H9 (cell line): ENCODE results near the gene AGK. TPM values are rescaled to one million over a fixed set of nuclear protein-coding genes. Genes with fewer than 3 reads are reported as not detected.

Source experiments
- DNase-seq: peaks from one replicate; pipeline ENCODE4 v3.0.0-alpha.2; 2017
- H2AFZ ChIP-seq: one replicate; pipeline ENCODE4 v1.6.1; 2013; ENCODE audit warnings: mild to moderate bottlenecking, low read length, control low read depth, moderate library complexity
- H2AK5ac ChIP-seq: 2 replicates; pipeline ENCODE4 v1.6.1; 2013; ENCODE audit warnings: low read length, control low read depth, mixed read lengths; ENCODE audit not compliant: insufficient read length
- H2BK120ac ChIP-seq: one replicate; pipeline ENCODE4 v1.6.1; 2013; ENCODE audit warnings: low read depth, mild to moderate bottlenecking, low read length, control low read depth, inconsistent platforms; ENCODE audit not compliant: poor library complexity, severe bottlenecking
- H2BK12ac ChIP-seq: 2 replicates; pipeline ENCODE4 v1.6.1; 2013; ENCODE audit warnings: low read length, control low read depth, mixed read lengths, low read depth; ENCODE audit not compliant: insufficient read length
- H2BK15ac ChIP-seq: 2 replicates; pipeline ENCODE4 v1.6.1; 2013; ENCODE audit warnings: low read depth, low read length, control low read depth
- H2BK20ac ChIP-seq: one replicate; pipeline ENCODE4 v1.6.1; 2013; ENCODE audit warnings: low read depth, mild to moderate bottlenecking, low read length, control low read depth, inconsistent platforms; ENCODE audit not compliant: poor library complexity, severe bottlenecking
- H2BK5ac ChIP-seq: 2 replicates; pipeline ENCODE4 v1.6.1; 2013; ENCODE audit warnings: low read length, control low read depth, mixed read lengths; ENCODE audit not compliant: insufficient read length
- H3K14ac ChIP-seq: 2 replicates; pipeline ENCODE4 v1.6.1; 2013; ENCODE audit warnings: low read length, control low read depth; ENCODE audit not compliant: insufficient read depth
- H3K18ac ChIP-seq: 2 replicates; pipeline ENCODE4 v1.6.1; 2013; ENCODE audit warnings: low read depth, mild to moderate bottlenecking, mixed read lengths, low read length, control low read depth; ENCODE audit not compliant: insufficient read length
- H3K23ac ChIP-seq: 2 replicates; pipeline ENCODE4 v1.6.1; 2013; ENCODE audit warnings: low read length, control low read depth, mixed read lengths, low read depth; ENCODE audit not compliant: insufficient read length
- H3K23me2 ChIP-seq: 2 replicates; pipeline ENCODE4 v1.6.1; 2013; ENCODE audit warnings: low read depth, mild to moderate bottlenecking, mixed read lengths, low read length, control low read depth; ENCODE audit not compliant: insufficient read length, poor library complexity, severe bottlenecking
- H3K27ac ChIP-seq: 2 replicates; pipeline ENCODE4 v1.5.1; 2013; ENCODE audit warnings: low read length, control low read depth, mixed read lengths, low read depth; ENCODE audit not compliant: insufficient read length
- H3K27me3 ChIP-seq: 2 replicates; pipeline ENCODE4 v1.6.1; 2013; ENCODE audit warnings: low read length, control low read depth, inconsistent platforms; ENCODE audit not compliant: insufficient read depth
- H3K4ac ChIP-seq: 2 replicates; pipeline ENCODE4 v1.6.1; 2013; ENCODE audit warnings: low read depth, mild to moderate bottlenecking, control low read depth, inconsistent platforms, low read length, moderate library complexity
- H3K4me1 ChIP-seq: 2 replicates; pipeline ENCODE4 v1.6.1; 2013; ENCODE audit warnings: low read length, control low read depth, inconsistent platforms; ENCODE audit not compliant: insufficient read depth
- H3K4me2 ChIP-seq: 2 replicates; pipeline ENCODE4 v1.6.1; 2013; ENCODE audit warnings: low read length, control low read depth, mixed read lengths; ENCODE audit not compliant: insufficient read length, insufficient read depth
- H3K56ac ChIP-seq: 2 replicates; pipeline ENCODE4 v1.6.1; 2013; ENCODE audit warnings: low read depth, mild to moderate bottlenecking, mixed read lengths, low read length, control low read depth; ENCODE audit not compliant: insufficient read length
- H3K79me1 ChIP-seq: 2 replicates; pipeline ENCODE4 v1.6.1; 2013; ENCODE audit warnings: low read depth, mild to moderate bottlenecking, moderate library complexity, low read length, control low read depth, inconsistent platforms; ENCODE audit not compliant: insufficient read depth, poor library complexity, severe bottlenecking
- H3K79me2 ChIP-seq: 2 replicates; pipeline ENCODE4 v1.6.1; 2013; ENCODE audit warnings: low read length, control low read depth, inconsistent platforms; ENCODE audit not compliant: insufficient read depth
- H3K9ac ChIP-seq: 2 replicates; pipeline ENCODE4 v1.6.1; 2013; ENCODE audit warnings: low read length, control low read depth, mixed read lengths; ENCODE audit not compliant: insufficient read length; ENCODE audit errors: extremely low read depth
- H3K9me3 ChIP-seq: one replicate; pipeline ENCODE4 v1.6.1; 2013; ENCODE audit warnings: low read depth, low read length, inconsistent platforms; ENCODE audit not compliant: control insufficient read depth
- H3T11ph ChIP-seq: one replicate; pipeline ENCODE4 v1.6.1; 2013; ENCODE audit warnings: mild to moderate bottlenecking, low read length, control low read depth, inconsistent platforms
- H4K20me1 ChIP-seq: one replicate; pipeline ENCODE4 v1.6.1; 2013; ENCODE audit not compliant: control insufficient read depth, insufficient read length, insufficient read depth
- H4K5ac ChIP-seq: 2 replicates; pipeline ENCODE4 v1.6.1; 2013; ENCODE audit warnings: low read depth, mild to moderate bottlenecking, mixed read lengths, low read length, control low read depth; ENCODE audit not compliant: insufficient read length
- H4K8ac ChIP-seq: replicated peaks from 2 replicates; pipeline ENCODE4 v1.6.1; 2013; ENCODE audit warnings: low read length, control low read depth, mixed read lengths, low read depth; ENCODE audit not compliant: insufficient read length
- H4K91ac ChIP-seq: 2 replicates; pipeline ENCODE4 v1.6.1; 2013; ENCODE audit warnings: low read depth, mild to moderate bottlenecking, moderate library complexity, mixed read lengths, low read length, control low read depth; ENCODE audit not compliant: insufficient read length
- H3K27ac Mint-ChIP-seq, 3 experiments: 2 replicates in 2 of 3; 3 replicates in 1 of 3; pipeline ENCODE4 v1.8.0; 2020 to 2021; ENCODE audit warnings: mixed read lengths in 3 of 3, mild to moderate bottlenecking in 1 of 3, moderate library complexity in 1 of 3
- H3K27me3 Mint-ChIP-seq: 2 replicates; pipeline ENCODE4 v1.8.0; 2021; ENCODE audit warnings: low read depth, mild to moderate bottlenecking, moderate library complexity, mixed read lengths
- H3K36me3 Mint-ChIP-seq, 3 experiments: 2 replicates in 2 of 3; 3 replicates in 1 of 3; pipeline ENCODE4 v1.8.0; 2020 to 2021; ENCODE audit warnings: low read depth in 3 of 3, mixed read lengths in 3 of 3; ENCODE audit not compliant: insufficient read depth in 1 of 3
- H3K4me1 Mint-ChIP-seq, 2 experiments: 2 replicates each; pipeline ENCODE4 v1.8.0; 2020; ENCODE audit warnings: mixed read lengths in 2 of 2
- H3K4me3 Mint-ChIP-seq, 2 experiments: 2 replicates in 1 of 2; 3 replicates in 1 of 2; pipeline ENCODE4 v1.8.0; 2020 to 2021; ENCODE audit warnings: mild to moderate bottlenecking in 2 of 2, mixed read lengths in 2 of 2, moderate library complexity in 1 of 2
- H3K9me3 Mint-ChIP-seq, 2 experiments: 2 replicates in 1 of 2; 3 replicates in 1 of 2; pipeline ENCODE4 v1.8.0; 2020; ENCODE audit warnings: mild to moderate bottlenecking in 2 of 2, mixed read lengths in 2 of 2, moderate library complexity in 1 of 2
- WGBS: extraction: QIAGEN DNeasy Blood & Tissue Kit; methylation state at CpG from one replicate; pipeline ENCODE4 v1.1.7; 2013; ENCODE audit warnings: missing lambda C conversion rate, low lambda C conversion rate, mixed read lengths; ENCODE audit not compliant: insufficient read length; ENCODE audit errors: extremely low coverage; 5-methylcytosine and 5-hydroxymethylcytosine counted together
- total RNA-seq: library from RNA; stranded (reverse); gene quantifications from 2 replicates; pipeline ENCODE4 v1.2.1, GENCODE V29; 2021
- TF ChIP-seq, protein P1 (sequence below): fragments of 200-600 bp; sonication (generic); conservative IDR thresholded peaks from 3 replicates; pipeline ENCODE4 v1.8.0; 2021; ENCODE audit warnings: antibody characterized with exemption, mild to moderate bottlenecking

AGK gene
- total RNA-seq, 1 experiment from 2014 or later: 35.1 TPM

DNA sequence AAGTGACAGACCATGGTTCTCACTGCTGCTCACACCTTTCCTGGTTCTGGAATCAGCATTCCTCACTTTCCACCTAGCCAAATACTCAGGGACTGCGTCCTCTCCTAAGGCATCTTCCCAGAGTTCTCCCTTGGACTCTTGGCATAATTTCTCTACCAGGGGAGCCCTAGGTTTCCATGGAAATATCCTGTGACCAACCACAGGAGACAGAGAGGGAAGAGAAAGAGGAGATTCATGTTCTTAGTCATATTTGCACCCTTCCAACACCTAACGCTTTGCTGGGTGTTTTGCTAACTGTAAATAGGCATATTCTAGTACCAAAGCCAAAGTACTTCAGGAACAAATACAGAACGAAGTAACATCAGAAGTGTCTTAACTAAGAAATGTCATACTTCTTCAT lies 122.1 kb downstream of the AGK start:
- Histone ChIP-seq H3K18ac (no peak overlapping the region), H3K23ac (no peak overlapping the region), H3K27me3 (no peaks in the 10 kb centered on the region), H3K4me2 (no peak overlapping the region), H3K14ac (no peak overlapping the region), H3T11ph (no peak overlapping the region), H2AK5ac (no peak overlapping the region), H3K4me1 (peaks cover 5% of the 10 kb centered on the region; the same call in 1 of the 2 replicates), H3K79me1 (no peaks in the 10 kb centered on the region), H4K20me1 (no peaks in the 10 kb centered on the region), H2BK120ac (no peak overlapping the region), H2BK15ac (no peak overlapping the region), H3K9me3 (no peaks in the 10 kb centered on the region), H4K5ac (no peak overlapping the region), H3K9ac (no peak overlapping the region), H3K4ac (no peak overlapping the region), H4K8ac (no peak overlapping the region), H2BK12ac (no peak overlapping the region), H3K79me2 (no peaks in the 10 kb centered on the region), H2BK5ac (no peak overlapping the region), H3K27ac (no peak overlapping the region), H3K56ac (no peak overlapping the region), H2BK20ac (no peak overlapping the region), H3K23me2 (no peaks in the 10 kb centered on the region), H4K91ac (no peak overlapping the region), H2AFZ (no peak overlapping the region)
- no peak for DNase-seq
- Mint-ChIP-seq H3K4me3 (no peak overlapping the region), H3K4me1 (peaks cover 7 to 14% of the 10 kb centered on the region in 2 experiments), H3K27ac (no peak overlapping the region), H3K9me3 (peaks cover 2 to 3% of the 10 kb centered on the region in 2 experiments; a peak in 3 of 5 replicates), H3K36me3 (peaks cover 22 to 40% (median 33%) of the 10 kb centered on the region in 3 experiments), H3K27me3 (no peaks in the 10 kb centered on the region)
- TF ChIP-seq, protein P1, sequence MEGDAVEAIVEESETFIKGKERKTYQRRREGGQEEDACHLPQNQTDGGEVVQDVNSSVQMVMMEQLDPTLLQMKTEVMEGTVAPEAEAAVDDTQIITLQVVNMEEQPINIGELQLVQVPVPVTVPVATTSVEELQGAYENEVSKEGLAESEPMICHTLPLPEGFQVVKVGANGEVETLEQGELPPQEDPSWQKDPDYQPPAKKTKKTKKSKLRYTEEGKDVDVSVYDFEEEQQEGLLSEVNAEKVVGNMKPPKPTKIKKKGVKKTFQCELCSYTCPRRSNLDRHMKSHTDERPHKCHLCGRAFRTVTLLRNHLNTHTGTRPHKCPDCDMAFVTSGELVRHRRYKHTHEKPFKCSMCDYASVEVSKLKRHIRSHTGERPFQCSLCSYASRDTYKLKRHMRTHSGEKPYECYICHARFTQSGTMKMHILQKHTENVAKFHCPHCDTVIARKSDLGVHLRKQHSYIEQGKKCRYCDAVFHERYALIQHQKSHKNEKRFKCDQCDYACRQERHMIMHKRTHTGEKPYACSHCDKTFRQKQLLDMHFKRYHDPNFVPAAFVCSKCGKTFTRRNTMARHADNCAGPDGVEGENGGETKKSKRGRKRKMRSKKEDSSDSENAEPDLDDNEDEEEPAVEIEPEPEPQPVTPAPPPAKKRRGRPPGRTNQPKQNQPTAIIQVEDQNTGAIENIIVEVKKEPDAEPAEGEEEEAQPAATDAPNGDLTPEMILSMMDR: no peak
- WGBS: no CpG with 5 or more reads among the region's 3 CpGs
